ENCODE data around the gene CEACAM3.

Gene CEACAM3

DNA sequence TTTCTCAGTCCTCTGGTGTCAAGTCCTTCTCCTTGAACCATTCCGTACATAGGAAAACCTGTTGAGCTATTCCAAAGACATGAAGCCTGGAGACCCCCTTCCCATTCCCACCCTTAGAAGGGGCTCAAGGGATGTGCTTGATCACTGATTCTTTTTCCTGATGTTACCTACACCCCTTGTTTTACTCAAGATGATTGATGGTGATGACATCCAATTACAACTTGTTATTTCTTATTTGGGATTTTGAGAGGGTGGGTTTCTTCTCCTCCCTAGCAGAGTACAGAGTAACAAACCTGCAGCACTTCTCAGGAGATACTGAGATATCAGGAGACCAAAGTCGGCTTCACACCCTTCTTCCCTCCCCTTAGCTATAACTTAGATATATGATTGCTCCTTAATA, 57.0 kb downstream of the CEACAM3 start:
- Histone ChIP-seq H3K9me2 (replicated peaks; ENCODE audit: insufficient read depth, low read length) (no peaks in the 10 kb centered on the region), H3K36me3 (ENCODE audit: low read length) (no peaks in the 10 kb centered on the region), H3F3A (ENCODE audit: insufficient read depth) (no peaks in the 10 kb centered on the region), H3K27ac (ENCODE audit: low read depth, low read length) (no peak overlapping the region), H3K27me3 (ENCODE audit: low read length) (no peaks in the 10 kb centered on the region), H3K9me3 (ENCODE audit: insufficient read depth, low read length) (no peaks in the 10 kb centered on the region), H2AFZ (ENCODE audit: low read depth, low read length, severe bottlenecking) (no peak overlapping the region), H3K79me2 (ENCODE audit: insufficient read depth, low read length) (no peaks in the 10 kb centered on the region), H3K9ac (ENCODE audit: low read length) (no peak overlapping the region), H4K20me1 (ENCODE audit: low read depth, low read length) (no peaks in the 10 kb centered on the region), H3K4me3 (ENCODE audit: insufficient read depth, low read length, poor library complexity, severe bottlenecking) (no peak overlapping the region), H3K4me2 (ENCODE audit: low read depth, low read length, poor library complexity, severe bottlenecking) (no peak overlapping the region)
- no peak for TF ChIP-seq EZH2phosphoT487 (conservative IDR thresholded peaks at IDR 0.05; ENCODE audit: low read length)
- TF ChIP-seq, protein P1, sequence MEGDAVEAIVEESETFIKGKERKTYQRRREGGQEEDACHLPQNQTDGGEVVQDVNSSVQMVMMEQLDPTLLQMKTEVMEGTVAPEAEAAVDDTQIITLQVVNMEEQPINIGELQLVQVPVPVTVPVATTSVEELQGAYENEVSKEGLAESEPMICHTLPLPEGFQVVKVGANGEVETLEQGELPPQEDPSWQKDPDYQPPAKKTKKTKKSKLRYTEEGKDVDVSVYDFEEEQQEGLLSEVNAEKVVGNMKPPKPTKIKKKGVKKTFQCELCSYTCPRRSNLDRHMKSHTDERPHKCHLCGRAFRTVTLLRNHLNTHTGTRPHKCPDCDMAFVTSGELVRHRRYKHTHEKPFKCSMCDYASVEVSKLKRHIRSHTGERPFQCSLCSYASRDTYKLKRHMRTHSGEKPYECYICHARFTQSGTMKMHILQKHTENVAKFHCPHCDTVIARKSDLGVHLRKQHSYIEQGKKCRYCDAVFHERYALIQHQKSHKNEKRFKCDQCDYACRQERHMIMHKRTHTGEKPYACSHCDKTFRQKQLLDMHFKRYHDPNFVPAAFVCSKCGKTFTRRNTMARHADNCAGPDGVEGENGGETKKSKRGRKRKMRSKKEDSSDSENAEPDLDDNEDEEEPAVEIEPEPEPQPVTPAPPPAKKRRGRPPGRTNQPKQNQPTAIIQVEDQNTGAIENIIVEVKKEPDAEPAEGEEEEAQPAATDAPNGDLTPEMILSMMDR (IDR thresholded peaks at IDR 0.05; ENCODE audit: insufficient read depth, low read length, poor library complexity, severe bottlenecking): no peak

DNA sequence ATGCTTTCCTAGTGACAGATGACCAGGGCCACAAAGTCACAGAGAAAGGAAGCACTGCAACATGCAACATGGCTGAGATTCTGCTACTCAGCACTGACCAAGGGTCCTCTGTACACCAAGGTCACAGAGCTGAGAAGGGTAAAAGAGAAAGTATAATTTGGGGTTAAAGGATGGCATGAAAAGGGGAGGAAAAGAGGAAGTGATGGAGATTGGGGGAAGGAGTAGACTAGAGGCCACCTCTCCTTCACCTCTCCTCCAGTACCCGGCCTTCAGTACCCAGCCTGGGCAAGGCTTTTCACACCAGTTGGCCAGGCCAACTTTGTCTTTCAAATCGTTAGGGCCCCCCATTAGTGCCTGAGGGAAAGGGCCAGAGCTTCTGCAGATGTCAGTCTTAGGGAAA, 57.4 kb downstream of the CEACAM3 start:
- no peaks in the 10 kb centered on the region for H4K20me1 ChIP-seq (ENCODE audit: low read depth, low read length)
- H3K4me2 ChIP-seq (ENCODE audit: low read depth, low read length, poor library complexity, severe bottlenecking): no peak overlapping the region
- no peak for TF ChIP-seq EZH2phosphoT487 (conservative IDR thresholded peaks at IDR 0.05; ENCODE audit: low read length)
- H3K27me3 ChIP-seq (ENCODE audit: low read length): no peaks in the 10 kb centered on the region
- H3K79me2 ChIP-seq (ENCODE audit: insufficient read depth, low read length): no peaks in the 10 kb centered on the region
- 0 out of 2 replicates have a peak, but pooled peaks cover 1% of the 10 kb centered on the region for H3F3A ChIP-seq (ENCODE audit: insufficient read depth)
- H3K9me3 ChIP-seq (ENCODE audit: insufficient read depth, low read length): no peaks in the 10 kb centered on the region
- H2AFZ ChIP-seq (ENCODE audit: low read depth, low read length, severe bottlenecking): no peak overlapping the region
- H3K9me2 ChIP-seq (replicated peaks; ENCODE audit: insufficient read depth, low read length): no peaks in the 10 kb centered on the region
- no peak overlapping the region for H3K4me3 ChIP-seq (ENCODE audit: insufficient read depth, low read length, poor library complexity, severe bottlenecking)
- no peaks in the 10 kb centered on the region for H3K36me3 ChIP-seq (ENCODE audit: low read length)
- no peak overlapping the region for H3K27ac ChIP-seq (ENCODE audit: low read depth, low read length)
- H3K9ac ChIP-seq (ENCODE audit: low read length): no peak overlapping the region

DNA sequence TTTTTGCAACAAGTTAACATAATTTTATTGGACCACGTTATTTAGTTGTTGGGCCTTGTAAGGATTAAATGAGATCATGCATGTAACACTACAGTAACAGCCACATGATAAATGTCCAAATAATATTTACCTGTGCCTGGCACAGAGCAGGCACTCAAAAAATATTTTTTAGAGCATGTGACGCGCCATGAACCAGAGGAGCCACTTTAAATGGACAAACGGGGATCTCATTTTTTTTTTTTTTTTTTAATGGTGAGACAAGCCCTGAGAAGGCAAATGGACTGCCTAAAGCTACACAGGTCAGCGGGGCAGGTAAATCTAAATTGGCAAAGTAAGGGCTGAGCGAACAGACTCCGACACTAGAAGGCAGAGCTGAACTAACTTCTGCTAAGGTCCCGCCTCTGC, 62.8 kb downstream of the CEACAM3 start:
- Histone ChIP-seq H3K9me3 (ENCODE audit: insufficient read depth, low read length) (no peaks in the 10 kb centered on the region), H3K4me2 (ENCODE audit: low read depth, low read length, poor library complexity, severe bottlenecking) (peak overlapping the region; percentile 86), H3K9me2 (replicated peaks; ENCODE audit: insufficient read depth, low read length) (no peaks in the 10 kb centered on the region), H4K20me1 (ENCODE audit: low read depth, low read length) (peaks cover 23% of the 10 kb centered on the region; the same call in 1 of the 2 replicates), H3K9ac (ENCODE audit: low read length) (peak overlapping the region; percentile 58), H3F3A (ENCODE audit: insufficient read depth) (peaks cover 37% of the 10 kb centered on the region; the same call in 1 of the 2 replicates), H3K79me2 (ENCODE audit: insufficient read depth, low read length) (peaks cover 41% of the 10 kb centered on the region), H2AFZ (ENCODE audit: low read depth, low read length, severe bottlenecking) (peak overlapping the region; percentile 73), H3K27me3 (ENCODE audit: low read length) (no peaks in the 10 kb centered on the region), H3K27ac (ENCODE audit: low read depth, low read length) (peak overlapping the region; percentile 34; the same call in 1 of the 2 replicates), H3K36me3 (ENCODE audit: low read length) (peaks cover 30% of the 10 kb centered on the region), H3K4me3 (ENCODE audit: insufficient read depth, low read length, poor library complexity, severe bottlenecking) (peak overlapping the region; percentile 48)
- TF ChIP-seq, protein P1 (IDR thresholded peaks at IDR 0.05; ENCODE audit: insufficient read depth, low read length, poor library complexity, severe bottlenecking): no peak
- no peak for TF ChIP-seq EZH2phosphoT487 (conservative IDR thresholded peaks at IDR 0.05; ENCODE audit: low read length)

GRCh38 chr19:41859618-41860418, 63.4 kb downstream of the CEACAM3 start, which contains the start of gene RPS19:
Gene RPS19 (plus strand): TSS chr19:41860255. CDS start chr19:41860775, 520 bp downstream.
- peaks cover 29% of the 10 kb centered on the region; the same call in 1 of the 2 replicates for H4K20me1 ChIP-seq (ENCODE audit: low read depth, low read length)
- H3K4me3 ChIP-seq (ENCODE audit: insufficient read depth, low read length, poor library complexity, severe bottlenecking): peak within 1 kb of the TSS; percentile 82
- peaks cover 43% of the 10 kb centered on the region; the same call in 1 of the 2 replicates for H3F3A ChIP-seq (ENCODE audit: insufficient read depth)
- peaks cover 36% of the 10 kb centered on the region for H3K36me3 ChIP-seq (ENCODE audit: low read length)
- H3K9ac ChIP-seq (ENCODE audit: low read length): peak within 1 kb of the TSS; percentile 97
- no peaks in the 10 kb centered on the region for H3K27me3 ChIP-seq (ENCODE audit: low read length)
- peak within 1 kb of the TSS; percentile 84 for H3K27ac ChIP-seq (ENCODE audit: low read depth, low read length)
- peaks cover 47% of the 10 kb centered on the region for H3K79me2 ChIP-seq (ENCODE audit: insufficient read depth, low read length)
- no peaks in the 10 kb centered on the region for H3K9me3 ChIP-seq (ENCODE audit: insufficient read depth, low read length)
- no peak for TF ChIP-seq EZH2phosphoT487 (conservative IDR thresholded peaks at IDR 0.05; ENCODE audit: low read length)
- TF ChIP-seq, protein P1 (IDR thresholded peaks at IDR 0.05; ENCODE audit: insufficient read depth, low read length, poor library complexity, severe bottlenecking): no peak
- peak within 1 kb of the TSS; percentile 86 for H3K4me2 ChIP-seq (ENCODE audit: low read depth, low read length, poor library complexity, severe bottlenecking)
- H3K9me2 ChIP-seq (replicated peaks; ENCODE audit: insufficient read depth, low read length): no peaks in the 10 kb centered on the region
- peak within 1 kb of the TSS; percentile 73 for H2AFZ ChIP-seq (ENCODE audit: low read depth, low read length, severe bottlenecking)

Data from SU-DHL-6 (cell line).